GM23248 (cell line): ENCODE data around the gene PRUNE2. TPM values are rescaled to one million over a fixed set of nuclear protein-coding genes. Genes with fewer than 3 reads are reported as not detected.
A peak's percentile ranks its signal among the peaks of the same experiment; 100 is the strongest.

ENCODE experiments used
- DNase-seq: peaks from one replicate; pipeline ENCODE4 v3.0.0-alpha.2; 2015
- H2AFZ ChIP-seq: fragments of 200-600 bp; sonication (generic); 2 replicates; pipeline ENCODE4 v1.6.1; 2016; ENCODE audit warnings: antibody characterized with exemption
- H3F3A ChIP-seq: fragments of 200-600 bp; sonication (generic); 2 replicates; pipeline ENCODE4 v1.6.1; 2016; ENCODE audit warnings: mild to moderate bottlenecking, antibody characterized with exemption, mixed run types; ENCODE audit not compliant: insufficient read depth
- H3K27ac ChIP-seq: fragments of 200-600 bp; sonication (generic); 2 replicates; pipeline ENCODE4 v1.5.1; 2016; ENCODE audit warnings: mild to moderate bottlenecking
- H3K27me3 ChIP-seq: fragments of 200-600 bp; sonication (generic); replicated peaks from 2 replicates; pipeline ENCODE4 v1.6.1; 2016; ENCODE audit warnings: mild to moderate bottlenecking; ENCODE audit not compliant: insufficient read depth
- H3K36me3 ChIP-seq: fragments of 200-600 bp; sonication (generic); 2 replicates; pipeline ENCODE4 v1.6.1; 2016; ENCODE audit warnings: low read depth, mild to moderate bottlenecking
- H3K4me1 ChIP-seq: fragments of 200-600 bp; sonication (generic); 2 replicates; pipeline ENCODE4 v1.6.1; 2016; ENCODE audit warnings: mild to moderate bottlenecking; ENCODE audit not compliant: insufficient read depth
- H3K4me2 ChIP-seq: fragments of 200-600 bp; sonication (generic); one replicate; pipeline ENCODE4 v1.6.1; 2016; ENCODE audit warnings: mild to moderate bottlenecking; ENCODE audit not compliant: unreplicated experiment
- H3K4me3 ChIP-seq: fragments of 200-600 bp; sonication (generic); 2 replicates; pipeline ENCODE4 v1.5.1; 2016; ENCODE audit warnings: mild to moderate bottlenecking
- H3K79me2 ChIP-seq: fragments of 200-600 bp; sonication (generic); 2 replicates; pipeline ENCODE4 v1.6.1; 2016; ENCODE audit warnings: mild to moderate bottlenecking; ENCODE audit not compliant: insufficient read depth
- H3K9ac ChIP-seq: fragments of 200-600 bp; sonication (generic); 2 replicates; pipeline ENCODE4 v1.6.1; 2016; ENCODE audit warnings: mild to moderate bottlenecking
- H3K9me2 ChIP-seq: fragments of 200-600 bp; sonication (generic); 2 replicates; pipeline ENCODE4 v1.6.1; 2016; ENCODE audit warnings: mixed run types, mild to moderate bottlenecking, moderate library complexity; ENCODE audit not compliant: insufficient read depth
- H3K9me3 ChIP-seq: fragments of 200-600 bp; sonication (generic); one replicate; pipeline ENCODE4 v1.6.1; 2017; ENCODE audit warnings: low read depth
- H4K20me1 ChIP-seq: fragments of 200-600 bp; sonication (generic); 2 replicates; pipeline ENCODE4 v1.6.0; 2016; ENCODE audit not compliant: insufficient read depth
- EZH2 ChIP-seq: fragments of 200-600 bp; sonication (generic); IDR thresholded peaks from 2 replicates; pipeline ENCODE4 v1.6.1; 2018; ENCODE audit warnings: antibody characterized with exemption, mild to moderate bottlenecking; ENCODE audit not compliant: insufficient read depth, poor library complexity, severe bottlenecking
- EZH2phosphoT487 ChIP-seq: fragments of 200-600 bp; sonication (generic); IDR thresholded peaks from 2 replicates; pipeline ENCODE4 v1.6.1; 2018; ENCODE audit warnings: antibody characterized with exemption, moderate library complexity, mild to moderate bottlenecking, low read depth; ENCODE audit not compliant: insufficient read depth
- WGBS, 2 experiments: methylation state at CpG; one replicate each; pipeline ENCODE4 v1.1.6; 2015 to 2017; ENCODE audit warnings: low lambda C conversion rate in 2 of 2, low coverage in 1 of 2; ENCODE audit errors: missing lambda C conversion rate in 2 of 2; 5-methylcytosine and 5-hydroxymethylcytosine counted together
- in situ Hi-C: fragments of 300-500 bp; cut with MboI; formaldehyde crosslinking; loops from 2 replicates; pipeline ENCODE4 v1.15.0; 2020
- polyA plus RNA-seq: library from polyadenylated mRNA; unstranded; fragments of >200 nt; fragmentation: Nextera tagmentation; extraction: Ambion mirVana; gene quantifications from 2 replicates; pipeline ENCODE4 v1.2.1, GENCODE V29; 2016
- total RNA-seq: library from RNA; depleted of rRNA; stranded (reverse); fragments of >200 nt; shearing (Covaris generic); gene quantifications from 2 replicates; pipeline ENCODE4 v1.2.3, GENCODE V29; 2014

Gene PRUNE2
- total and polyA plus RNA-seq, 2 experiments from 2014 or later = 2.0 to 8.8 TPM

DNA sequence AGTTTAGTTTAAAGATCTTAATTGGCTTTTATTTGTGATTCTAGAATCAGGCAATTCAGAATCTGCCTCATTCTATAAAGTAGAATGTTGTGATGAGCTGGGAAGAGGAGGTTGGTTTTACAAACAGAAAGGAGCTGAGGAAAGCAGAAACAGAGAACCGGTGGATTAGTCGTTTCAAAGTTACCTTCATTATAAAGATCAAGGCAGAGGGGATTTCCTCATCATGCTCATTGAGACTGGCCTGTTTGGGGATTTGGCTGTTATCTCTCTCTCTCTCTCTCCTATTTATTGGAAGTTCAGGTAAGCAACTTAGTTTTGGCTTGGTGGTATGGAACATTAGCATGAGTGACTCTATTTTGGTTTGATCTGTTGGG, 313.0 kb downstream of the PRUNE2 start:
- H3K27ac ChIP-seq = no peak overlapping the region
- H2AFZ ChIP-seq = no peak overlapping the region
- WGBS, 2 experiments = 73 to 85% methylated on average over 2 of the region's 2 CpGs
- DNase-seq = no peak
- no peaks in the 10 kb centered on the region for H3K9me3 ChIP-seq
- in situ Hi-C loops = no loop called here
- H3K79me2 ChIP-seq = no peaks in the 10 kb centered on the region
- TF ChIP-seq EZH2 (no peak), EZH2phosphoT487 (no peak)
- H4K20me1 ChIP-seq = no peaks in the 10 kb centered on the region
- no peaks in the 10 kb centered on the region for H3K36me3 ChIP-seq
- H3K9ac ChIP-seq = no peak overlapping the region
- no peaks in the 10 kb centered on the region for H3K27me3 ChIP-seq
- H3K4me3 ChIP-seq = no peak overlapping the region
- H3K4me2 ChIP-seq = no peak overlapping the region
- peaks cover 8% of the 10 kb centered on the region; the same call in 1 of the 2 replicates for H3F3A ChIP-seq
- peaks cover 15% of the 10 kb centered on the region for H3K4me1 ChIP-seq
- peaks cover 5% of the 10 kb centered on the region; the same call in 1 of the 2 replicates for H3K9me2 ChIP-seq

DNA sequence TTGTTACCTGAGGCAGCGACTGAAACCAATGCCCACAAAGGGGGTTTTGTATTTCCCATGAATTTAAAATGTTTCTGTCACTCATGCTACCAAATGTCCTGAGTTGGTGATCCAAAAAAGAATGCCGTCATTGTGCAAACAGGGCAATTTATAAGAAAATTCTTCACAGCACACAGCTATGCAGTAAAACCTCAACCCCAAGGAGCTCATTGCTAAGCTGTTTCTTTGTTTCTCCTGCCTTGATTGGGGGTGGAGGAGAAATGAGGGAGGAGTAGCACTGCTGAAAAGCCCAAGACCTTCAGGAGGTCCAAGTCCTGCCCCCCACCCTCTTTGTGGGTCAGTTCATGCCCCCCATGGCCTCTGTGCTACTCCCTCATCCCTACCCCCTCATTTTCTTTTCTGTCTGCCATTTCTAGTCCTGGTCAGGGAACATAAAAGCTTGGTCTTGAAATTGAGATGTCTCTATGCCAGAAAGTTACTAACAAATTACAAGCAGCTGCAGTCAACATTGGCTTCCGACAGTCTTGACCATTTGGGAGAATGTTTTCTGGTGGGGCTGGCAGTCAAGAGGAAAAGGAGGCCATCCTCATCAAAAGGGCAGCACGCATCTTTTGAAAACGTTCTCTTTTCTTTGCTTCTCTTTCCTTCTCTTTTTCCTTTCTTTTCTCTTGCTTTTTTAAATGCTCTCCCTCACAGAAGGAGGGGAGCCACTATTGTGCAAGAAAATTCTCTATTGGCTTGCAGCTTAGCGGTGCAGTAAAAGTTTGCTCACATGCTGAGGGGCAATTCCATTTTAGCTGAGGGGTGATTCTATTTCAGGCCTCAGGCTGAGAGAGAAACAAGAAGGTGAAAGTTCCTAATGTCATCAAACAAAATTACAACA, 313.6 kb downstream of the PRUNE2 start:
- peaks cover 15% of the 10 kb centered on the region for H3K4me1 ChIP-seq
- no peaks in the 10 kb centered on the region for H3K9me3 ChIP-seq
- H4K20me1 ChIP-seq = no peaks in the 10 kb centered on the region
- peaks cover 5% of the 10 kb centered on the region; the same call in 1 of the 2 replicates for H3K9me2 ChIP-seq
- 52 to 54% methylated on average over 6 of the region's 6 CpGs for WGBS, 2 experiments
- H3K9ac ChIP-seq = no peak overlapping the region
- H3F3A ChIP-seq = peaks cover 8% of the 10 kb centered on the region; the same call in 1 of the 2 replicates
- H3K27ac ChIP-seq = no peak overlapping the region; the same call in 1 of the 2 replicates
- TF ChIP-seq EZH2 (no peak), EZH2phosphoT487 (no peak)
- H3K27me3 ChIP-seq = no peaks in the 10 kb centered on the region
- no peak overlapping the region for H2AFZ ChIP-seq
- peak overlapping the region; percentile 22 for H3K4me2 ChIP-seq
- in situ Hi-C loops = no loop called here
- no peaks in the 10 kb centered on the region for H3K79me2 ChIP-seq
- no peaks in the 10 kb centered on the region for H3K36me3 ChIP-seq
- no peak overlapping the region for H3K4me3 ChIP-seq
- peak; percentile 53 for DNase-seq

DNA sequence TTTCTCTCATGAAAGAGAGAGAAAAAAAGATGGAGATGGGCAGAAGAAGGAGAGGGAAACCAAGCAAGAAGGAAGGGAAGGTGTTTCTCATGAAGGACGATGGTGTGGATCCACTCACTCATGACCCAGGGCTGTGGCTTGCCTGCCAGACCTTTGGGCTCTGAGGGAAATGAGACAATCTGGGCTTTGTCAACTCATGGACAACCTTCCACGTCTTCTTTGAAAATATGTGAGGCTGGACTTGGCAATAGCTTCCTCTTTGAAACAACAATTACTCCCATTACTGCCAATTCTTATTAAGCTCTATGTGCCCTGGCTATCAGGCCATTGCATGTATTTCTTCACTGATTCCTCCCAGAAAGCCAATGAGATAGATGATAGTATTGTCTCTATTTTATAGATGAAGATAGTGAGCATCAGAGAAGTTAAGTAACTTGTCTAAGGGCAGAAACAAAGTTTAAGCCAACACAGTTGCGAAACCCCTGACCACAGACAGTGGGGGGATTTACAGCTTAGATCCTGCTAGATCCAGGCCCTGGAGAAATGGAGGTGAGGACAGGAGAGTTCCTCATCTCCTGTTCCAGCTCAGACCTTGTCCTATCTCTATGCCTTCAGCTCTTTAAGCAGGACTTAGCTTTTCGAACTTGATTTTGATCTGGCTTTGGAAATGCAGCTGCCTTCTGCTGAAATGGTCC, 314.5 kb downstream of the PRUNE2 start:
- Histone ChIP-seq H3K9ac (no peak overlapping the region), H4K20me1 (no peaks in the 10 kb centered on the region), H3K27me3 (no peaks in the 10 kb centered on the region), H3K4me3 (no peak overlapping the region), H3K4me2 (peak overlapping the region; percentile 23), H3K27ac (no peak overlapping the region), H2AFZ (no peak overlapping the region), H3K4me1 (peaks cover 15% of the 10 kb centered on the region), H3F3A (peaks cover 8% of the 10 kb centered on the region; the same call in 1 of the 2 replicates), H3K9me3 (no peaks in the 10 kb centered on the region), H3K79me2 (no peaks in the 10 kb centered on the region), H3K9me2 (peaks cover 5% of the 10 kb centered on the region; the same call in 1 of the 2 replicates), H3K36me3 (no peaks in the 10 kb centered on the region)
- peak; percentile 17 for DNase-seq
- WGBS, 2 experiments = 80 to 81% methylated on average over 4 of the region's 4 CpGs
- in situ Hi-C loops = no loop called here
- TF ChIP-seq EZH2phosphoT487 (no peak), EZH2 (no peak)

- H3K9me2 ChIP-seq = peaks cover 5% of the 10 kb centered on the region; the same call in 1 of the 2 replicates
- DNase-seq = no peak
- H3K27ac ChIP-seq = no peak overlapping the region
- TF ChIP-seq EZH2 (no peak), EZH2phosphoT487 (no peak)
- H2AFZ ChIP-seq = no peak overlapping the region
- H3F3A ChIP-seq = peaks cover 8% of the 10 kb centered on the region; the same call in 1 of the 2 replicates
- H3K4me2 ChIP-seq = no peak overlapping the region
- no peaks in the 10 kb centered on the region for H3K36me3 ChIP-seq
- H4K20me1 ChIP-seq = no peaks in the 10 kb centered on the region
- peaks cover 15% of the 10 kb centered on the region for H3K4me1 ChIP-seq
- H3K79me2 ChIP-seq = no peaks in the 10 kb centered on the region
- H3K9me3 ChIP-seq = no peaks in the 10 kb centered on the region
- in situ Hi-C loops = no loop called here
- H3K27me3 ChIP-seq = no peaks in the 10 kb centered on the region
- no peak overlapping the region for H3K9ac ChIP-seq
- H3K4me3 ChIP-seq = no peak overlapping the region
These were observed 317.6 kb downstream of the PRUNE2 start for GRCh38 chr9:76588316-76588715.
